Islet of Langerhans (tissue), 1 donor: Measurements from ENCODE around the gene TJP3.

Source experiments
- FAIRE-seq: peaks from one replicate; lab custom pipeline; 2011; peaks lifted over from hg19 to GRCh38; lab: Jason Lieb, UNC

Gene TJP3

DNA sequence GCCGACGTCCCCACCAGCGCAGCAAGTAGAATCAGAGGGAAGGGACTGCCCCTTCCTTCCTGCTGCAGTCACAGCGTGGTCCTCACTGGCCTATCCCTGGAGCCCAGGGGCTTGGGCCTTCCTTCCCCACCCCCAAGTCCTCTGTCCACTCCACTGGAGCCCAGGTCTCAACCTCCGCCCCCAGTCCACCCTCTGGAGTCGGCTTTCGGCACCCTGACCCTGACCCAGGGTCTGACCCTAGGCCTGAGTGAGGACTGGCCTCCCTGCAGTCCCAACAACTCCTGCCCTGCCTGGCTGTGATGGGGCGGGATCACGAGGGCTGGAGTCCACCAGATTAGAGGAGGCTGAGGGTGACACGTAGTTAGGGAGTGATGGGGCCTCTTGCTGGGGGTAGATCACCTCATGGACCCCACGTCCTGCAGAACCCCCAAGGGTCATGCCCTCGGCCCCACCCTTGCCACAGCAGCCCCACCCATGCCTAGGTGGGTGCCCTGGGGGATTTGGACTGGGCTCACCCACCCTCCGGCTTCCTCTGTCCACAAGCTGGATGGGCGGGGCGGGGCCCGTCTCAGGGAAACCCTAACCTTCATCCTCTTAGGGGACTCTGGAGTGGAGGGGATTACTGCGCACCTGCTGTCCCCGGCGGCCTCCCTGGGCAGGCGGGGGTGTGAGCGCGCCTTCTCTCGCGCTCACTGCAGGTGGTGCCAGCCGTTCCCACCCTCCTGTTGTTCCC, 60.0 kb downstream of the TJP3 start:
- no peak for FAIRE-seq

DNA sequence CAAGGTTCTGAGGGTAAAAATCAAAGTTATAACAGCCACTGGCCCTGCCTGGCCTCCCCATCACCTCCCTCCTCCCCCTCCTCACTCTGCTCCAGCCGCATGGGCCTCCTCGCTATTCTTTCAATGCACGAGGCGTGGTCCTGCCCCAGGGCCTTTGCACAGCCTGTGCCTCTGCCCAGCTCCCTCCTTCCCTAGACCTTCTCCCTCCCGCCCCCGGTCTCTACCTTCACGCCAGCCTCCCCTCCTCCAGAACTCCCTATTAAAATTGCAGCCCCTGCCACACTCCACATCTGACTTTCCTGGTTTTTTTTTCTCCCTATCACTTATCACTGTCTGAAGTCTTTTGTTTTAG, 60.5 kb downstream of the TJP3 start:
- no peak for FAIRE-seq

DNA sequence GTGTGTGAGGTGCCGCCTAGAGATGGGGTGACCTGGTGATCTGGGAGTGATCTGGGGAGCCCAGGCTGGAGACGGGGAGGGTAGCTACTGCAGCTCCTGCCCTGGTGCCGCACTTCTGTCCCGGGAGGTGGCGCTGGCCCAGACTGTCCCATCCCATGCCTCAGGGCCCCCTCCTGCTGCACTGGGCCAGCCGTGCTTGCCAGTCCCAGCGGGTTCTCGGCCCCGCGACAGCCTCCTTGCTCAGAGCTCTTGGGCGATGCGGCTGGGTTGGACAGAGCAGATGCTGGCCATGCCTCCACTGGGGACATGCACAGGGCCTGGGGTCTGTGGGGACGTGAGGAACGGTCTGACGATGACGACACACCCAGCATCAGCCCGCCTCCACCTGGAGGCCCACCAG, 61.3 kb downstream of the TJP3 start:
- FAIRE-seq, result no peak

DNA sequence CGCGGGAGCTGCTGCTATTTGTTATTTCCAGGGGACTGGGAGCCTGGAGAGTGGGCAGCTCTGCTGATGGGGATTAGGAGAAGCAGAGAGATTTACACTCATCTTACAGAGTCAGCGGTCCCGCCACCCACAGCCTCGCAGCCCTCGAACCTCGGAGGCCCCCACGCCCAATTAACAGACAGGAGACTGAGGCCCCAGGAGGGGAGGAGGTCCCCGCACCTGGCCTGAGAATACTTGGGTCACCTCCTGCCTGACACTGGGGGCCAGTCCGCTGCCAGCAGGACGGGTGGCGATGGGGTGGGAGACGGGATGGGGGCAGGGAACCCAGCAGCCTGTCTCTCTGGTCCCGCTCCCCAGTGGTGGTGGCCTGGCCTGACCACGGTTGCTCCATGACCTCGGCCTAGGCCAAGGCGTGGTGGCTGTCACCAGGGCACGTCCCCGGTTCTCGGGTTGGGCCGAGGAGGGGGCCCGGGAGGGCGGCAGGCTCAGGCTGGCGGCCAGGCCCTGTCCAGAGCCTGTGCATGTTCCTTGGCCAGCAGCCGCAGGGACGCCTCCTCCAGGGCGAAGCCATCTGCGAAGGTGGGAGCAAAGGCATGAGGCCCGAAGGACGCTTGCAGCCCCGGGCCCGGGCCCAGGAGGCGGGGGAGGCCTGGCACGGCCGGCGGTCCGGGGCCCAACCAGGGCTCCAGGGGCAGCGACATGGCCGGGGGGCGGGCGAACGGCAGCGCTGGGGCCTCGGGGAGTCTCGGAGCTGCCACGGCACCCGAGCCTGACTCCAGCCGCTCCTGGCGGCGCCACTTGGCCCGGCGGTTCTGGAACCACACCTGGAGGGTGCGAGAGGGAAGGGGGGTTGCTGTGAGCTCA, 62.2 kb downstream of the TJP3 start:
- FAIRE-seq, result no peak

DNA sequence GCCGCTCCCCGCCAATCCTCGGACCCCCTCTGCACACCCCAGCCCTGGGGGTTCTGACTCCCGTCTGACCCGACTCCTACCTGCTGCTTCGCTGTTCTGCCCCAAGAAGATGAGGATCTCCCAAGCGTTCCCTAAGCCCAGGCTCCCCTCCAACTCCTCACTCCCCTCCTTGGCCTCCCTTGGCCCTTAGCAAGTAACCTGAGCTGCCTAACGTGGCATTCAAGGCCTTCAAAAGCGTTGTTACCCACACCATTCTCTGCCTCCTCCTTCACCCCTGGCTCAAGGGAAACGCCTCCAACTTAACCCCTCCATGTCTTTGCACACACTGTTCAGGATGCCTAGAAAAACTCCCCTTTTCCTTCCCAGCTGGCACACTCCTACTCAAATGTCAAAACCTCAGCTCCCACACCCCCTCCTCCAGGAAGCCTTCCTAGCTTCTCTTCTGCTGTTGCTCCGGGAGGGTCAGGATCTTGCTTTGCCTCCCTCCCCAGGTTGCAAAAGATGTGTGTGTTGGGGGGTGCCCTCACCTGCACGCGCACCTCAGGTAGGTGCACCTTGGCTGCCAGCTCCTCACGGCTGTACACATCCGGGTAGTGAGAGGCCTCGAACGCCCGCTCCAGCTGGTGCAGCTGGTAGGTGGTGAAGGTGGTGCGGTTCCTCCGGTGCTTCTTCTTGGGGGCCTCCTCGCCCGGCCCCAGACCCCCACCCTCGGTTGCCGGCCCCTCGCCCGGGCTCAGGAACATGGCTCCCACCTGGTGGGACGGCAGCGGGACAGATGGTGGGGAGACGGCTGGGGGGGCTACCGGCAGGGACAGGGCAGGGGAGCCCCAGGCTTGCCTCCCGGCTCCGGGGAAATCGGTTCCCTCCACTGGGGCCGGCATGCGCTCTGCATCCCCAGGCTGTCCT, 63.1 kb downstream of the TJP3 start:
- FAIRE-seq, result no peak

DNA sequence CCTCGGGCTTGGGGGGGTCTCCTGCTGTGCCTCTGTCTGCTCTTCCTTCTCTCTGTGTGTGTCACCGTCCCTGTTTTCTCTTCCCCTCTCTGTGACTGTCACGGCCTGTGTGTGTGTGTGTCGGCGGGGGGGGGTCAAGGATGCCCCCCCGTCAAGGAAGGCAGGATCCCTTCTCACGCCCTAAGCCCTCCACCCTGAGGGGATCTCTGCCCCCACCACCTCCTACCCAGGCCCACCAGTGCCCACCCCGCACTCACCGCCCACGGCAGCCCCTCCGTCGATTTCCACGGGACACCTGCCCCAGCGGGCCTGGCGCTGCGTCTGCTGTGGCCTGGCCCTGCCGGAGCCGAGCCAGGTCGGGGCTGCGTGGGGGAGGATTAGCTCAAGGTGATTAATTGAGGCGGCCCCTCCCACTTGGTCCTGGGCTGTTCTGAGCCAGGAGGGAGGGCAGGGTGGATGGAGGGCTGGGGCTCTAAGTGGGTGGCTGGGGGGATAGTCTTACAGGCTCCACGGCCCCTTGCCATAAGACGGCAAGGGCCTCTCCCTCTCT, 63.8 kb downstream of the TJP3 start, which contains the start of gene RAX2:
RAX2 (minus strand) TSS at position 323 of the 550 bp plus-strand sequence. CDS start 486 bp downstream, outside the sequence.
- no peak for FAIRE-seq

DNA sequence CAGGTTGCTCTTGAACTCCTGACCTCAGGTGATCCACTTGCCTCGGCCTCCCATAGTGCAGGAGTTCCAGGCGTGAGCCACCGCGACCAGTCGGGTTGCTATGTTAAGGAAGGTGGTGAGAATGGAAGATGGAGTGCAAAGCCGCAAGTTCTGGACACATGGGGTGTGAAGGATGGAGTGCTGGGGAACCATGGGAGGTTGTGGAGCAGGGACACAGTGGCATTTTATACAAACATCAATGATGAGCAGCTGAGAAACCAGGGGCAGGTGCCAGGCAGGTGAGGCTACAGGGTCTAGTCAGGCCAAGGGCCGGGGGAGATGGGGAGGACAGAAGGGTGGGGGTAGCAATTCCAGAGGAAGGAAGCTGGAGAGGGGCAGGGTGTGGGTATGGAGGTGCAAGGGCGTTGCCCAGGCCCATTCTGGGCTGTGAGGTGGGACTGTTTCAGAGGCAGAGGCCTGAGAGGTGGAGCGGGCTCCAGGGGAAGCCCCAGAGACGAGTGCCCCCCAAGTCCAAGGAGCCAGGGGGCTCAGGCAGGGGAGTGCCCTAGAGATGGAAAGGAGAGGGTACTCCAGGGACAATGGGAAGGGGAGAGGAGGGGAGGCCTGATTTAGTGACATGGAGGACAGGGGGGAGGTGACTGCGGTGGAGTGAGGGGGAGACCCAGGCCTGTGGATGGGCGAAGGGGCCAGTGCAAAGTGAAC, 65.8 kb downstream of the TJP3 start:
- no peak for FAIRE-seq

DNA sequence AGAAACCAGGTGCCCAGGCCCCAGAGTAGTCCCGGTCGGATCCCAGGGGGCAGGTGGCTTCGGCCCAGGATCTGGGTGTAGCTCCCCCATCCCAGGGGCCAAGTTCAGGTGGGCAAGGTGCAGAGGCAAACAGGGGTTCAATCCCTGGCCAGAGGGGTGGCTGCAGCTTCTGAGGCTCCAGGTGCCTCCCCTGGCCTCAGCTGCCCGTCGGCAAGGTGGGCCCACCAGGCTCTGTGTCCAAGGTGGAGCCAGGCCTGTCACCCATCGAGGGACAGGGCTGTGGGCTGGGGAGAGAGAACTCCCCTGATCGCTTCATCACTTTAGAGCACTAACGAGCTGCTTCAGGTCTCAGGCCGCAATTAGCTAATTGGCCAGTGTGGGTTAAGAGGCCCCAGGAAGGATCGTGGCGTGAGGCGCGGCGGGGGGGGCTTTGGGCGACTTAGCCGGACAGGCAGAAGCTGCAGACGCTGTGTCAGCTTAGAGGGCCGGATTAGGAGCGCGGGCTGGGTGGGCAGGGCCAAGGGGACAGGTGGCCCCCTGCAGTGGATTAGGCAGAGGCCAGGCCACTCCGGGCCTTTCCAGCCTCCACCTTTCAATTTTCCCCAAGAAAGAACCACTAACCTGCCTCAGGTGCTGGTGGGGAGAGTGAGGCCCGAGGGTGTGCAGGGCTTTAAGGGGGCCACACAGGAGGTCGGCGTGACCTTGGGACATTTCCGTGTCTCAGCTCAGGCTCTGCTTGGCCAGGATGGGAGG, 66.6 kb downstream of the TJP3 start:
- FAIRE-seq, result no peak

DNA sequence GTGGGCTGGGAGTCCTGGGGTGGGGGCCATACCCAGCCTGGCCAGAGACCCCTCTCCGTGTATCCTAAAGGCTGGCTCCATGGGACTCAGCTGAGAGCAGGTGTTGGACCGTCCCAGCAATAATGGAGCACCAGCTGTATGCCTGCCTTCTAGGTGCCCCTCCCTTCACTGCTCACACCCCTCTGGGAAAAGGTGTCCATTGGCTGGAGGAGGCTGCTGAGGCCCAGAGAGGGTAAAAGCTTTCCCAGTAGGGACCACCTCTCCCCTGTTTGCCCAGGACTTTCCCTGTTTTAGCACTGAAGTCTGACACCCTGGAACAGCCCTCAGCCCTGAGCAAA, 67.2 kb downstream of the TJP3 start:
- no peak for FAIRE-seq

DNA sequence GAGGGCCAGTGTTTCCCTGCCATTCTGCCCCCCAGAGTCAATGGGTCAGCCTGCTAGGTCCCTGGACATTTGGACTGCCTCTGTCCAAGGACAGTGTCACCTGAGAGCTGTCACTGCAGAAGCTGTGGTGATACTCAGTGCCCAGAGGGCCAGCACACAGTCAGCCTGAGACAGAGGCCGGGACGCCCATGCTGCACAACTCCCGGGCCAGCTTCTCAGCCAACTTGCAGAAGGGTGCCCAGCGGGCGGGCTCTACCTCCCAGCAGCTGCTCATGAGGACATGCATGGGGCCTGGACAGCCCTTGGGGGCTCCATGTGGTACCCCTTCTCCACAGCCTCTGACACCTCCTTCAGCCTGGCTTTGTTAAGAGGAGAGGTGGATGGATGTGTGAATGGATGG, 67.6 kb downstream of the TJP3 start:
- no peak for FAIRE-seq

GRCh38 chr19:3776479-3777040, 68.4 kb downstream of the TJP3 start:
- FAIRE-seq, result no peak

DNA sequence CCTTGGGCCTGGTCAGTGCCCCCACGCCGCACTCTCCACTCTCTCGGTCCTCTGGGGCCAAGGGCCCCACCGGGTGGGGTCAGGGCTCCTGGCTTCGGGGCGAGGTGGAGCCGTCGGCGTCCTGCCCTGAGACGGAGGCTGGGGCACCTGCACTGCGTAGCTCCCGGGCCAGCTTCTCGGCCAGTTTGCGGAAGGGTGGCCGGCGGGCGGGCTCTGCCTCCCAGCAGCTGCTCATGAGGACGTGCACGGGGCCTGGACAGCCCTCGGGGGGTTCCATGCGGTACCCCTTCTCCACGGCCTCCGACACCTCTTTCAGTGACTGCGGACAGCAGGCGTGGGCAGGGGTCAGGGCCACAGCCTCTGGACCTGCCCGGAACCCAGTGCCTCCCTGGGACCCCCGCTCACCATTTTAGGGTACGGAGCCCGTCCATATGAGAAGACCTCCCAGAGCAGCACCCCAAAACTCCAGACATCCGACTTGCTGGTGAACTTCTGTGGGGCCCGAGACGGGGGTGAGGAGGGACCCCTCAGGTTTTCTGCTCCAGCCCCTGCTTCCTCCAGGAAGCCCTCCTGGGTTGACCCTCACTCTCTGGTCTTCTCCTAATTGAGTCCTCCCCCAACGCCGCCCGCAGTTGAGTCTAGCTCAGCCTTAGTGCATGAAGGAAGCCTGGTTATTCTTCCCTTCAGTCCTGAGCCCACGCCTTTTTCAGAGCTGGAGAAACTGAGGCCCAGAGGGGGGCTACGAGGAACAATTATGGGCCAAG, 70.1 kb downstream of the TJP3 start:
- FAIRE-seq, result no peak

GRCh38 chr19:3778899-3779723, 70.9 kb downstream of the TJP3 start:
- no peak for FAIRE-seq

DNA sequence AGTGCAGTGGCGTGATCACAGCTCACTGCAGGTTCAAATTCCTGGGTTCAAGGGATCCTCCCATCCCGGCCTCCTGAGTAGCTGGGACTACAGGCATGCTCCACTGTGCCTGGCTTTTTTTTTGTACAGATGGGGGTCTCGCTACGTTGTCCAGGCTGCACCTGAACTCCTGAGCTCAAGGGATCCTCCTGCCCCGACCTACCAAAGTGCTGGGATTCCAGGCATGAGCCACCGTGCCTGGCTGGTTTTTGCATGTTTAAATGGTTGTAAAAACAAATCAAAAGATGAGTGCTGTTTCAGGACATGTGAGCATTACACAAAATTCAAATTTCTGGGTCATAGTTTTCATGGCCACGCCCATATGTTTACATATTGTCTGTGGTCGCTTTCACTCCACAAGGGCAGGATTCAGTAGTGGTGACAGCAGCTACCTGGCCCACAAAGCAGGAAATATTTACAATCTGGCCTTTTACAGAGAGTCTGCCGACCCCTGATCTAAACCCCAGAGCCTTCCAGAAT, 72.7 kb downstream of the TJP3 start:
- FAIRE-seq, result no peak

DNA sequence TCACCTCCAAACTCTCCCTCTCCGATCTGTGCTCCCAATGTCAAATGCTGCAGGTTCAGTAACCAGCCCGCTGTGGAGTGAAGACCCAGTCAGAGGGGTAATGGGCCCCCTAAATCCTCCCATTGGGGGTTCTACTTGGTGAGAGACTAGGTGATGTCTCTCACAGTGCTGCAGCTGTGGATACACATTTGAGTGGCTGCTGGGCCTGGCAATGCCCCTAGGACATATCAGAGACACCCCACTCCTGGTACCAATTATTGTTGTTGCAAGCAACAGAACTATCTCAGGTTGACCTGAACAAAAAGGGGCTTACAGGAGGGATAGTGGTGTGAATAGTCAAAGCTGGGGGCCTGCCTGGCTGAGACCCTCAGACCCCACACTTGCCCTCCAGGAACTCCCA, 73.4 kb downstream of the TJP3 start:
- no peak for FAIRE-seq

- no peak for FAIRE-seq
These were observed 74.1 kb downstream of the TJP3 start for GRCh38 chr19:3782330-3782729.

GRCh38 chr19:3782903-3783302, 74.7 kb downstream of the TJP3 start:
- FAIRE-seq, result no peak

DNA sequence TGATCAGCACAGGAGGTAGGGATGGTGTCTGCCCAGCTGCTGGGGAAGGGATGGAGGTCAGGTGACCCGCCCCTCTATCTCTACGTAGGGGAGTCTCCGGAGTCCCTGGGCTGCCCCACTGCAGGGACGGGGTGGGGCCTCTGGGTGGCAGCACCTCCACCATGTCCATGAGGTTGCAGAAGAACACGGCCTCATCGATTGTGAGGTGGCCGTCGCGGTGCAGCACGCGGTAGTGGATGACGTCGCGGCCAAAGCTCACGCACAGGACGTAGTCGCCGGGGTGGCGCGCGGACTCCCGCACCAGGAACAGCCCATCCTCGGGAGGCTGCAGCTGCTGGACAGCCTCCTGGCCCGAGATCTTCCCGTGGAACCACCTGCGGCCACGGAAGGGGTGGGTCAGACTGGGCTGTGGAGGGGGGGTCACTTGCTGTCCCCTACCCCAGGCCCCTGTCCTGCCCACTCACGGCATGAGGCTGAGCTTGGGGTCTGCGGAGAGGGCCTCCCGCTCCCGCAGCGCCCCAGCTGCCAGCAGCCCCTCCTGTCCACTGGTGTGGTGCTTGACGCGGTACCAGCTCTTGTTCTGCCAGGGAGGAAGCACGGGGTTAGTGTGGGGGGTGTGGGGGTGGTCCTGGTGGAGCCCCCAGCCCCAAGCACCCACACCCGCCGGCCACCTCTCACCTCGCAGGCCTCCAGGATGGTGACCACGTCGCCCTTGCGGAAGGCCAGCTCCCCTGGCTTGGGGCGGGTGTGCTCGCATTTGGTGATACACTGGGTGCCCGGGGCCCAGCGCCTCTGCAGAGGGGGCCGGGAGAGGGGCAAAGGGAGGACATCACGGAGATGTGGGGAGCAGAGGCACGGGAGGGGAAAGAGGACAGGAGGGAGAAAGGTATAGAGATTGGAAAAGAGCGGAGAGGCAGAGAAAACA, 75.7 kb downstream of the TJP3 start:
- no peak for FAIRE-seq
